CD4-positive, alpha-beta T cell (primary cell): ENCODE data around the gene SDK1. TPM values are rescaled to one million over a fixed set of nuclear protein-coding genes. Genes with fewer than 3 reads are reported as not detected.
"Not testable (repeated sequence)": the region's sequence is repeated elsewhere in the genome, so short reads cannot be mapped to it uniquely, and the experiment has no call there.

Experiments used
- ATAC-seq: fragments of 200-7000 bp; cut with Tn5 transposase; one replicate; pipeline ENCODE4 v1.10.0; 2022; ENCODE audit warnings: mild to moderate bottlenecking; ENCODE audit not compliant: poor library complexity
- CTCF ChIA-PET: fragments of 350-600 bp; sonication (Branson Sonifier 250); formaldehyde crosslinking; loops from one replicate; lab custom pipeline; 2021; ENCODE audit warnings: antibody characterized with exemption, inconsistent platforms; lab: Charles Lee
- POLR2A ChIA-PET: fragments of 350-600 bp; sonication (Branson Sonifier 250); formaldehyde crosslinking; loops from one replicate; lab custom pipeline; 2021; ENCODE audit warnings: antibody characterized with exemption, inconsistent platforms; lab: Charles Lee
- DNase-seq, 14 experiments: peaks; one replicate each; pipeline ENCODE4 v3.0.0-alpha.2; 2013 to 2020; ENCODE audit warnings: mixed read lengths in 2 of 14
- H3K27ac ChIP-seq, 2 donors: one replicate each; pipeline versions ENCODE4 v1.5.1 to v1.7.0; 2013; ENCODE audit warnings: low read length in 2 of 2, low read depth in 1 of 2, mild to moderate bottlenecking in 1 of 2
- H3K27me3 ChIP-seq, 2 experiments: 1 replicate in 1 of 2; 2 replicates in 1 of 2; pipeline versions ENCODE4 v1.6.1 to v1.7.0; 2013; ENCODE audit warnings: low read length in 2 of 2, control low read depth in 1 of 2, mild to moderate bottlenecking in 1 of 2, moderate library complexity in 1 of 2; ENCODE audit not compliant: insufficient read depth in 2 of 2, control insufficient read depth in 1 of 2
- H3K36me3 ChIP-seq: one replicate; pipeline ENCODE4 v1.6.1; 2013; ENCODE audit warnings: low read length, control low read depth; ENCODE audit not compliant: insufficient read depth
- H3K4me1 ChIP-seq: one replicate; pipeline ENCODE4 v1.6.1; 2013; ENCODE audit warnings: low read length, control low read depth; ENCODE audit not compliant: insufficient read depth
- H3K4me3 ChIP-seq: one replicate; pipeline ENCODE4 v1.5.1; 2013; ENCODE audit warnings: mild to moderate bottlenecking, low read length, moderate library complexity
- H3K9me3 ChIP-seq, 2 experiments: 1 replicate in 1 of 2; 2 replicates in 1 of 2; pipeline versions ENCODE4 v1.6.1 to v1.7.0; 2013; ENCODE audit warnings: low read length in 2 of 2, mild to moderate bottlenecking in 2 of 2, control low read depth in 1 of 2, moderate library complexity in 1 of 2; ENCODE audit not compliant: control insufficient read depth in 1 of 2, insufficient read depth in 1 of 2
- H3K27ac Mint-ChIP-seq: one replicate; pipeline ENCODE4 v1.8.0; 2020; ENCODE audit warnings: mixed read lengths
- H3K27me3 Mint-ChIP-seq: one replicate; pipeline ENCODE4 v1.8.0; 2021; ENCODE audit warnings: mixed read lengths
- H3K36me3 Mint-ChIP-seq: one replicate; pipeline ENCODE4 v1.8.0; 2021; ENCODE audit warnings: low read depth, mixed read lengths
- H3K4me1 Mint-ChIP-seq: one replicate; pipeline ENCODE4 v1.8.0; 2021; ENCODE audit warnings: low read depth, mixed read lengths
- H3K4me3 Mint-ChIP-seq: one replicate; pipeline ENCODE4 v1.8.0; 2020; ENCODE audit warnings: mild to moderate bottlenecking, mixed read lengths
- H3K9me3 Mint-ChIP-seq: one replicate; pipeline ENCODE4 v1.8.0; 2020; ENCODE audit warnings: mixed read lengths
- CTCF ChIP-seq: fragments of 200-600 bp; IDR thresholded peaks from one replicate; pipeline ENCODE4 v1.8.0; 2022; ENCODE audit warnings: antibody characterized with exemption, mild to moderate bottlenecking
- intact Hi-C, 2 experiments: fragments of 100-400 bp; cut with DNase I in 1 of 2; cut with micrococcal nuclease in 1 of 2; formaldehyde crosslinking; loops; one replicate each; pipeline versions ENCODE4 v1.15.1 to v1.9.0; 2023 to 2025; cut with DNase I, micrococcal nuclease
- total RNA-seq, 174 experiments: library from RNA in 2 of 174; stranded (reverse) in 2 of 174; gene quantifications; one replicate each; pipeline ENCODE4 v1.2.3 and lab custom pipeline; 2021 to 2026

The SDK1 gene
- total RNA-seq, 2 experiments from 2014 or later, result 1.1 to 1.3 TPM

- H3K36me3 Mint-ChIP-seq, result no peaks in the 10 kb centered on the region
- H3K4me1 Mint-ChIP-seq, result no peaks in the 10 kb centered on the region
- ChIA-PET POLR2A (no interaction called here), CTCF (no interaction called here)
- ATAC-seq (no peak), DNase-seq (no peak)
- TF ChIP-seq CTCF, result no peak
- intact Hi-C loops, result no loop called here
- H3K4me3 ChIP-seq, result no peak overlapping the region
- H3K27me3 ChIP-seq, result no peaks in the 10 kb centered on the region
- no peaks in the 10 kb centered on the region for H3K27me3 Mint-ChIP-seq
- no peaks in the 10 kb centered on the region for H3K4me1 ChIP-seq
- no peak overlapping the region for H3K4me3 Mint-ChIP-seq
- no peaks in the 10 kb centered on the region for H3K36me3 ChIP-seq
- no peaks in the 10 kb centered on the region for H3K9me3 Mint-ChIP-seq
- H3K27ac ChIP-seq, result no peak overlapping the region
- H3K9me3 ChIP-seq, result no peaks in the 10 kb centered on the region
- no peak overlapping the region for H3K27ac Mint-ChIP-seq
Measured at GRCh38 chr7:3748389-3748788, 447.3 kb downstream of the SDK1 start.

GRCh38 chr7:3753868-3754267, 452.8 kb downstream of the SDK1 start:
- CTCF ChIA-PET, result no interaction called here
- no peaks in the 10 kb centered on the region for H3K4me1 Mint-ChIP-seq
- H3K27me3 Mint-ChIP-seq, result no peaks in the 10 kb centered on the region

GRCh38 chr7:3754493-3755341, 453.7 kb downstream of the SDK1 start:
- H3K9me3 Mint-ChIP-seq, result no peaks in the 10 kb centered on the region
- no peak for DNase-seq
- H3K4me1 ChIP-seq, result no peaks in the 10 kb centered on the region
- intact Hi-C loops, result no loop called here
- no peaks in the 10 kb centered on the region for H3K27me3 ChIP-seq
- no peaks in the 10 kb centered on the region for H3K36me3 Mint-ChIP-seq
- H3K27ac ChIP-seq, result no peak overlapping the region
- H3K9me3 ChIP-seq, result no peaks in the 10 kb centered on the region
- POLR2A ChIA-PET, result no interaction called here
- no peak overlapping the region for H3K4me3 ChIP-seq
- H3K4me1 Mint-ChIP-seq, result no peaks in the 10 kb centered on the region
- TF ChIP-seq CTCF, result no peak
- ATAC-seq, result no peak
- CTCF ChIA-PET, result no interaction called here
- no peaks in the 10 kb centered on the region for H3K36me3 ChIP-seq
- no peak overlapping the region for H3K27ac Mint-ChIP-seq
- no peaks in the 10 kb centered on the region for H3K27me3 Mint-ChIP-seq
- no peak overlapping the region for H3K4me3 Mint-ChIP-seq

More at GRCh38 chr7:3753868-3754267, 452.8 kb downstream of the SDK1 start:
- Histone ChIP-seq H3K27ac (no peak overlapping the region), H3K36me3 (no peaks in the 10 kb centered on the region), H3K4me3 (no peak overlapping the region), H3K9me3 (no peaks in the 10 kb centered on the region), H3K27me3 (no peaks in the 10 kb centered on the region), H3K4me1 (no peaks in the 10 kb centered on the region)
- intact Hi-C loops, result no loop called here
- ATAC-seq (no peak), DNase-seq (no peak)
- H3K9me3 Mint-ChIP-seq, result no peaks in the 10 kb centered on the region
- H3K36me3 Mint-ChIP-seq, result no peaks in the 10 kb centered on the region
- no peak for TF ChIP-seq CTCF
- no peak overlapping the region for H3K4me3 Mint-ChIP-seq
- no peak overlapping the region for H3K27ac Mint-ChIP-seq
- POLR2A ChIA-PET, result no interaction called here

- H3K4me3 Mint-ChIP-seq, intact Hi-C loops, H3K9me3 Mint-ChIP-seq, H3K27ac ChIP-seq, H3K9me3 ChIP-seq, H3K27ac Mint-ChIP-seq, H3K27me3 ChIP-seq, H3K36me3 Mint-ChIP-seq, DNase-seq, H3K4me1 ChIP-seq, ATAC-seq, H3K4me3 ChIP-seq, H3K36me3 ChIP-seq, POLR2A ChIA-PET, CTCF ChIA-PET, H3K27me3 Mint-ChIP-seq, H3K4me1 Mint-ChIP-seq: not testable (repeated sequence)
Measured at GRCh38 chr7:3755778-3756453, 454.9 kb downstream of the SDK1 start.
